Activated naive CD4-positive, alpha-beta T cell treated with Interleukin-2 at 50 U/mL for 16 hours (primary cell): ENCODE results near the gene SLC7A9.
"Not testable (repeated sequence)": the region's sequence is repeated elsewhere in the genome, so short reads cannot be mapped to it uniquely, and the experiment has no call there.

Source experiments
- DNase-seq: peaks from one replicate; pipeline ENCODE4 v3.0.0-alpha.2; 2020

The SLC7A9 gene

GRCh38 chr19:32787161-32787813, 82.3 kb downstream of the SLC7A9 start:
- DNase-seq, result not testable (repeated sequence)

- not testable (repeated sequence) for DNase-seq
Measured at GRCh38 chr19:32782089-32782488, 87.5 kb downstream of the SLC7A9 start.

GRCh38 chr19:32781280-32781679, 88.3 kb downstream of the SLC7A9 start:
- no peak for DNase-seq
